ENCODE results near the gene SLC25A43.
"Not testable (repeated sequence)": the region's sequence is repeated elsewhere in the genome, so short reads cannot be mapped to it uniquely, and the experiment has no call there.

SLC25A43 gene

GRCh38 chrX:119406776-119407175, 7.6 kb downstream of the SLC25A43 start:
- in situ Hi-C loops (cut with HindIII; ENCODE audit: low sequenced_read_pairs), result no loop called here

GRCh38 chrX:119407681-119408080, 8.5 kb downstream of the SLC25A43 start:
- in situ Hi-C loops (cut with HindIII; ENCODE audit: low sequenced_read_pairs), result no loop called here

GRCh38 chrX:119410027-119410819, 11.1 kb downstream of the SLC25A43 start:
- in situ Hi-C loops (cut with HindIII; ENCODE audit: low sequenced_read_pairs), result no loop called here

GRCh38 chrX:119410854-119411253, 11.7 kb downstream of the SLC25A43 start:
- in situ Hi-C loops (cut with HindIII; ENCODE audit: low sequenced_read_pairs), result no loop called here

GRCh38 chrX:119411959-119412358, 12.8 kb downstream of the SLC25A43 start:
- in situ Hi-C loops (cut with HindIII; ENCODE audit: low sequenced_read_pairs), result no loop called here

DNA sequence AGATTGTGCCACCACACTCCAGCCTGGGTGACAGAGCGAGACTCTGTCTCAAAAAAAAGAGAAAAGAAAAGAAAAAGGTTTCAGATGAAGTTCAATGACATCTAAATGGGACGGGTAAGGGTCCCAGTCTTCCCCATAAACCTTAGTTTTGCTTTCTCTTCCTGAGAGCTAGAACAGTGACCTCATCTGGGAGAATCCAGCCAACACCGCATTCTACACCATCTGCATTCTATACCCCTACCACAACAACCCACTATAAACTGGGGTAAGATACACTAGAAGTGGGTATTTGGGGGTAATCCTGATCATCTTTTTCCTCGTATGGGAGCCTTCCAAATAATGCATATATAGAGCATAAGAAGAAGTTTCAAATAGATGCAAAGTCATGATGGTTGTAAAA, 18.2 kb downstream of the SLC25A43 start:
- in situ Hi-C loops (cut with HindIII; ENCODE audit: low sequenced_read_pairs), result no loop called here

DNA sequence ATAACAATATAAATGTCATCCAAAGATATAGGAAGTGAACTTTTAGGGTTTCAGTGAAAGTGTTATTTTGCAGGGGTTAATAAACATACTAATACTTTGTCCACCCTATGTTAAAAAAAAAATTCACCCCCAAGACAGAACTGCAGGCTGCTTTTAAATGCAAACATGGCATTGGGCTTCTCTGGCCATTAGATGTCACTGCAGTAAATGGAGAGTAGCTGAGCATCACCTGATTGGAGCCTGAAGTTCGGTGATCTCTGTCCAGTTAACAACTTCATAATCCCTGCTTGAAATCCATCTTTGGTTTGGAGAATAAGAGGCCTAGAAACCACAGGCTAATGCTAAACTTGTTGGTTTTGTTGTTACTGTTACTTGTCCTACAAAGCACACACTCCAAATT, 18.7 kb downstream of the SLC25A43 start:
- in situ Hi-C loops (cut with HindIII; ENCODE audit: low sequenced_read_pairs), result no loop called here

- in situ Hi-C loops (cut with HindIII; ENCODE audit: low sequenced_read_pairs), result no loop called here
These were observed 20.0 kb downstream of the SLC25A43 start for GRCh38 chrX:119419146-119419545.

GRCh38 chrX:119419898-119420297, 20.8 kb downstream of the SLC25A43 start:
- in situ Hi-C loops (cut with HindIII; ENCODE audit: low sequenced_read_pairs), result no loop called here

DNA sequence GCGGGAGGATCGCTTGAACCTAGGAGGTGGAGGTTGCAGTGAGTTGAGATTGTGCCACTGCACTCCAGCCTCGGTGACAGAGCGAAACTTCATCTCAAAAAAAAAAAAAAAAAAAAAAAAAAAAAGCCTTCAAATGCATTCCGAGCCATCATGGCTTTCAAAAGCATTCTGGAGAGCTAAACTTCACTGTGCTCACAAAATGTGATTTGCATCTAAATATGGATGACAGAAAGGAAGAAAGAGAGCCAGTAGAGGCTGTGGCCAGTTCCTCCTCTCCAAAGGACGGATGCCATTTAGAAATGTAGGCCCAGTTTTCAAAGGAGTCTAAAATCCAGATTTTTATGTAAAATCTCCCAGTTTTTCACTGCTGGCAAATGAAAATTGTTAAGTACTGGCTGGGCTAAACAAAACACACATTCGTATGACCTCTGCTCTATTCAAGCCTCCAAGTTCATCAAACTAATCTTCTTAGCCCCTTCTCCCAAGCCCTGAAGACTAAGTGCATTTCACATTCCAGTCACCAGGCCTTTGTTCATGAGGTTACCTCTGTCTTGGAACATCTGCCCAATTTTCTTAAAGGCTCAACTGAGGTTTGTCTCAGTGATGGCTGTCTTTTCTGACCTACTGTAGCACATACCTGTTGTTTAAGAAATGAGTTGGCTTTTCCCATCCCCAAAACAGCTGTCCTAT, 22.0 kb downstream of the SLC25A43 start:
- in situ Hi-C loops (cut with HindIII; ENCODE audit: low sequenced_read_pairs), result no loop called here

- in situ Hi-C loops (cut with HindIII; ENCODE audit: low sequenced_read_pairs), result no loop called here
These were observed 24.5 kb downstream of the SLC25A43 start for GRCh38 chrX:119423631-119424030.

GRCh38 chrX:119424999-119425398, 25.9 kb downstream of the SLC25A43 start:
- in situ Hi-C loops (cut with HindIII; ENCODE audit: low sequenced_read_pairs), result no loop called here

- in situ Hi-C loops (cut with HindIII; ENCODE audit: low sequenced_read_pairs), result no loop called here
These were observed 28.1 kb downstream of the SLC25A43 start for GRCh38 chrX:119427024-119427794.

GRCh38 chrX:119427795-119428185, 28.7 kb downstream of the SLC25A43 start:
- in situ Hi-C loops (cut with HindIII; ENCODE audit: low sequenced_read_pairs), result no loop called here

DNA sequence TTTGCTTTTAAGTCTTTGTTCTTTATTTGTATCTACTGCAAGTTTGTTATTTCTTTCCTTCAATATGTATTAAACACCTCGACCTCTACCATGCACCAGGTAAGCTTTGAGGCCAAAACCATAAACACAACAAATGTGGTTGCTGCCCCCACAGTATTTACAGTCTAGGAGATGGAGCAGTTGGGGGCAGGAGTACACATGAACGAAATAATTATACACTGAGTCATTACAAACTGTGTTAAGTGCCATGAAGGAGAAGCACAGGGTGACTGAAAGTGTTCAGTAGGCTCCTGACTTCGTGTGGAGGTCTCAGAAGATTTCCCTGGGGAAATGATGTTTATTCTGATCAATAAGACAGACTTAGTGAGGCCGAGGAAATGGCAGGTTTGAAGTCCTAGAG, 30.3 kb downstream of the SLC25A43 start:
- in situ Hi-C loops (cut with HindIII; ENCODE audit: low sequenced_read_pairs), result no loop called here

GRCh38 chrX:119441295-119441694, 42.2 kb downstream of the SLC25A43 start:
- in situ Hi-C loops (cut with HindIII; ENCODE audit: low sequenced_read_pairs), result not testable (repeated sequence)

DNA sequence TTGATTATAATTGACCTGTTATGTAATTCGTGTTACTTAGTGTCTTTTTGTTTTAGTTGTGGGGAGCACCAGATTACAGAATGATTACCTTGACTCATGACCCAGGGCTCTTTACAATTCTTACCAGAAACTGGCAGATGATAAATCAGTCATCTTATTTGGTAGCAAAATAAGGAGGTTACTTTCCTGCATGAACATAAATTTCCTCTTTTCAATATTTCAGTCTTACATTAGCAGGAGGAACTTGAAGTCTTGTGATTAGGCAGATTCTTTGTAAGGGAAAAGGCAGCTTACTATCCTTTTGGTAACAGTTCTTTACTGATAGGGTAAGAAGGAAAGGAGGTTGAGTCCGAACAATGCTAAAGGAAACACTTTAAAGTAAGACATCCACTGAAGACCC, 43.1 kb downstream of the SLC25A43 start:
- in situ Hi-C loops (cut with HindIII; ENCODE audit: low sequenced_read_pairs), result no loop called here

GRCh38 chrX:119453202-119453601, 54.1 kb downstream of the SLC25A43 start:
- in situ Hi-C loops (cut with HindIII; ENCODE audit: low sequenced_read_pairs), result no loop called here

- in situ Hi-C loops (cut with HindIII; ENCODE audit: low sequenced_read_pairs), result no loop called here
These were observed 56.1 kb downstream of the SLC25A43 start for GRCh38 chrX:119455264-119455663.

GRCh38 chrX:119459181-119459580, 60.0 kb downstream of the SLC25A43 start:
- in situ Hi-C loops (cut with HindIII; ENCODE audit: low sequenced_read_pairs), result no loop called here

DNA sequence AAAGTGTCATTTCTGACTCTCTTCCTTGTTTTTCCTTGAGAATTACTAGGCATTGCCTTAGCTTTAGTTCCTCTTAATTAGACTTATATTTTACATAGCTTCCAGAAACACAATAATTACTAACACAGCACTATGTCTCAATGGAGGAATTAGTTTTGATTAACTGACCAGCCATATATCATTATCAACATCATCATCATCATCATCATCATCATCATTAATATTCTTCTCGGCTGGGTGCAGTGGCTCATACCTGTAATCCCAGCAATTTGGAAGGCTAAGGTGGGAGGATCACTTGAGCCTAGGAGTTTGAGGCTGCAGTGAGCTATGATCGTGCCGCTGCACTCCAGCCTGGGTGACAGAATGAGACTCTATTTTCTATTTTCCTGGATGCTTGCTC, 66.4 kb downstream of the SLC25A43 start:
- in situ Hi-C loops (cut with HindIII; ENCODE audit: low sequenced_read_pairs), result no loop called here

- in situ Hi-C loops (cut with HindIII; ENCODE audit: low sequenced_read_pairs), result no loop called here
These were observed 67.8 kb downstream of the SLC25A43 start for GRCh38 chrX:119466970-119467369.
